Measurements from ENCODE around the gene ZDHHC19.
"Not testable (repeated sequence)": the region's sequence is repeated elsewhere in the genome, so short reads cannot be mapped to it uniquely, and the experiment has no call there.

Gene ZDHHC19

DNA sequence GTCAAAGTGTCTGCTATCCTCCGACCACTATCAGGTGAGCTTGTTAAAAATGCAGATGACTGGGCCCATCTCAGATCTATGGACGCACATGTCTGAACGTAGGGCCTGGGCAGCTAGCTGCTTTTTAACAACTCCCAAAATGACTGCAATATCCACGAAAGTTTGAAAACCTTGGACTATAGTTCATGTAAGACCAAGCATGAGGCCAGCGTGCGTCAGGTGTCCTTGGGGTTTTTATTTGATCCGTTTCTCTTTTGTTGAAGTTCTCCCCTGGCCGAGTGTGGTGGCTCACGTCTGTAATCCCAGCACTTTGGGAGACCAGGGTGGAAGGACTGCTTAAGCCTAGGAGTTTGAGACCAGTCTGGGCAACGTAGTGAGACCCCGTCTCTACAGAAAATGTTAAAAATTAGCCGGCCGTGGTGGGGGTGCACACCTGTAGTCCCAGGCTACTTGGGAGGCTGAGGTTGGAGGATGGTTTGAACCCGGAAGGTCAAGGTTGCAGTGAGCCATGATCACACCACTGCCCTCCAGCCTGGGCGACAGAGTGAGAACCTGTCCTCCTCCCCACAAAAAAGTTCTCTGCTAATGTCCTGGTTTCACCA, 14.7 kb upstream of the ZDHHC19 start:
- DNase-seq (ENCODE audit: low spot score) (no peak), FAIRE-seq (no peak)

DNA sequence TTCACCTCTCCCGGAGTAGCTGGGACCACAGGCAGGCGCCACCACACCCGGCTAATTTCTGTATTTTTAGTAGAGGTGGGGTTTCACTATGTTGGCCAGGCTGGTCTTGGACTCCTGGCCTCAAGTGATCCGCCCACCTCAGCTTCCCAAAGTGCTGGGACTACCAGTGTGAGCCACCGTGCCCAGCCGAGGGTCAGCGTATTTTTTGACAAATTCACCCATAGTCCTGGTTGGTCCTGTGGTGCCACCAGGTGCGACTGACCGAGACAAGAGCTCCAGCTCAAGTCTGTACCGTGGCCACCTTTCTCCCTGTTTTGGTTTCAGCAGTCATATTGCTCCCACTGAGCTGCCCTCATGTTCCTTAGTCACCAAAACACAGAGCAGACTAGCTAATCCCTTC, 13.9 kb upstream of the ZDHHC19 start:
- FAIRE-seq (no peak), DNase-seq (ENCODE audit: low spot score) (no peak)

DNA sequence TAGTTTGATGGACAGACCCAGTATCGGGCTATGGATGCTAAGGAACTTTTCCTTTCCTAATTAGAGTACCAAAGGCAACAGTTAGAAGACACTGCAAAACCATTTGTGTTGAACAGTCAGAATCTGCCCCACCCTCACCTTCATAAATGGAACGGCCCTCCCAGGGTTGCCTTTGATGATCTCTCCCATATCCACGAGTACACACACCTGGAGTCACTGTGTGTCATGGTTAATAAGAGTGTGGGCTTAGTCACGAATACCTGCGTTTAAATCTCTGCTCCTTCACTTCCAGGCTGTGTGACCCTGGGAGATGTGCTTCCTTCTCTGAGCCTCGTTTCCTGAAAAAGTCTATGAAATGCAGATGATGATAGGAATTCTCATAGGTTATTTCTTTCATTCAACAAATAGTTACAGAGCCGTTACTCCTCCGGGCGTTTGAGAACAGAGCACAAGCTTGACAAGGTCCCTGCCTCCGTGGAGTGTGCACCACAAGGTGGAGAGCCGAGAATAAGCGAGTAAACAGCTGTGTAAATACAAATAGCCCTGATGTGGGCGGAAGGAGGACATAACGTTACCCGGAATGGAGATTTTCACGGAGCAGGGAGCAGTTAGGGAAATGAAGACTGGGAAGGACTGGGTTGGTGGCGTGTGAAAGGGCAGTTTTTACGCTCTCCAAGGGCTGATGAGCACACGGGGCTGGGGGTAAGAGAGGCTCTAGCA, 11.8 kb upstream of the ZDHHC19 start:
- FAIRE-seq: no peak
- no peak for DNase-seq (ENCODE audit: low spot score)

DNA sequence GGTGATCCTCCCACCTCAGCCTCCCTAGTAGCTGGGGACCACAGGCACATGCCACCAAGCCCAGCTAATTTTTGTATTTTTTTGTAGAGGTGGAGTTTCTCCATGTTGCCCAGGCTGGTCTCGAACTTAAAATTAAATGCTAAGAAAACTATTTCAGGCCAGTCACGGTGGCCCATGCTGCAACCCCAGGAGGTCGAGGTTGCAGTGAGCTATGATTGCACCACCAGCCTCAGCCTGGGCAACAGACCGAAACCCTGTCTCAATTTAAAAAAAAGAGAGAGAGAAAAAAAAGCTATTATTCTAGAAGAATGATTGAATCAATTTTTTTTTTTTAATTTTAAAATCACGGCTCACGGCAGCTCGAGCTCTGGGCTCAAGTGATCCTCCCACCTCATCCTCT, 9.8 kb upstream of the ZDHHC19 start:
- FAIRE-seq: no peak
- no peak for DNase-seq (ENCODE audit: low spot score)

DNA sequence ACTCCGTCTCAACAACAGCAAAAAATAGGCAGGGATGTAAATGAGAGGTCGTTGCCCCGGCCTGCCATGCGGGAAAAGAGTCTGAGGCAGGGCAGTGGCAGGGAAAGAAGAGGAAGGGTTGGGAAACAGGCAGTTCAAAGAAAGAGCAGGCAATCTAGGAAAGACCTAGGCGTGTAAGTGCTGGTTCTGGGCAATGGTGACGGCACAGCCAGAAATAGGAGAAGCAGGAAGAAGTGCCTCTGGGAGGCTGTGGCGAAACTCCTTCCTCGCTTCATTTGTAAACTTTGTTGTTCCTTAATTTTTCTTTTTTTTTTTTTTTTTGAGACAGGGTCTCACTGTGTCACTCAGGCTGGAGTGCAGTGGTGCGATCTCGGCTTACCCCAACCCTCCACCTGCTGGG, 9.4 kb upstream of the ZDHHC19 start:
- DNase-seq (ENCODE audit: low spot score) (no peak), FAIRE-seq (no peak)

DNA sequence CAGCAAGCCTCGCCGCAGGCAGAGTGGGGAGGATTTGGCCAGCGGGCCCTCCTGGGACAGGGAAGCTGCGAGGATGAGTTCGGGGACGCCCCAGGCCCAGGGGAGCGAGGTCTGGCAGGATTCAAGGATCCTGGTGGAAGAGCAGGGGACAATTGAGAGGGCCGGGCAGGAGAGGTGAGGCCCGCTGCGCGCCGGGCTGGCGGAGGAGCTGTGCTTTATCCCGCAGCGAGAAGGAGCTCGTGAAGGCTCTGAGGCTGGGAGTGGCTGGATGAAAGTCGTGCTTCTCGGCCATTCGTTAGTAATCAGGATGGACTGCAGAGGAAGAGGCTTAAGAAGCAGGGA, 8.7 kb upstream of the ZDHHC19 start:
- DNase-seq (ENCODE audit: low spot score) (no peak), FAIRE-seq (no peak)

DNA sequence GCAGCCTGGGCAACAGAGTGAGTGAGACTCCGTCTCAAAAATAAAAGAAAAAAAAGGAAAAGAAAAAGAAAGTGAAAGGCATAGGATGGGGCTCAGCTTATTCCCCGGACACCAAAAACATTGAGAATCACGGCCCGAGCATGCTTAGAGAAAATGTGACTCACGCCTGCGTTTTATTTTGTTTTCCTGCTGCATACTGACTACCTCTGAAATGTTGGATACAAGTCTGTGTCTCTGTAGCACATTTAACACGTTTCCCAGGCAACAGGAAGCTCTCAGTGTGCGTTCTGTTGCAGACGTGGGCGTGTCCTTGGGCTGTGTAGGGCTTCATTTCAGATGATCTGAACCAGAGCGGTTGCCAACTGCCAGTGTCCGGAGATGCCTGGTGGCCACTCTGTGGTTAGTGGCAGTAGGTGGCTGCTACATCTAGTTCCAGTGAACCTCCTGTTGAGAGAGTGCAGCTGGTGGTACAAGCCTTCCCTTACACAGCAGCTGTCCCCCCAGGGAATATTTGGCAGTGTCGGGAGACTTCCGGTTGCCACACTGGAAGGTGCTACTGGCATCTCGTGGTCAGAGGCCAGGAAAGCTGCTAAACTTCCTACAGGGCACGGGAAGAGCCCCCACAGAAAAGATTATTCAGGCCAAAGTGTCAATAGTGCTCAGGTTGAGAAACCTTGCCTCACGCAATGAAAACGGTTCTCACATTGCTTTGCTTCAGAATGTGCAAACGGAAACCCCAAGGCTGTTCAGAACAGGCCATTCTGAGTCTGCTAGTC, 8.2 kb upstream of the ZDHHC19 start:
- FAIRE-seq: no peak

DNA sequence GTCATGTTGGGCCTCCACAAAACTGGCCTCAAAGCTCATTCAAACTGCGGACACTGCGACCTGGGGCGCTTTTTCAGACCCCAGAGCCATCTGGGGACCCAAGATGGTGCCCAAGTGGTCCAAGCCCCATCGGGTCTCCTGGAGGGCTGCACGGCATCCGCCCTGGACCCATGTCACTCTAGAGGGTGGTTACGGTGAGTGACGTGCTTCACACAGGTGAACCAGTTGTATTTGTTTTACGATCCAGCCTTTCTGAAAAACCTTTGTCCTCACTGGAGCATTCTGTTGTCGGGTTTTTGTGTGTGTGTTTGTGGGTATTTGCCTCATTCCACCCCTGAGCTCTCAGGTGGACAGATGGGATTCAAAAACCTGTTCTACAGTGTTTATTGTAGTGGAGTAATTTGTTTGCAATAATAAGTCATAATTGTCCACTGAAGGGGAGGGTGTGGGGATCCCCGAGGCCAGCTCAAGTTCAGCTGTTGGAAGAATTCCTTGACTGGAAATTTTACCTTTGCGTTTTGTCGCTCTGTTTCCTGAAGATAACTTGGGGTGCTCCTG, 7.0 kb upstream of the ZDHHC19 start:
- no peak for FAIRE-seq
- DNase-seq (ENCODE audit: low spot score): no peak

More for the DNA sequence above, 8.2 kb upstream of the ZDHHC19 start:
- DNase-seq (ENCODE audit: low spot score): peak; percentile 27

DNA sequence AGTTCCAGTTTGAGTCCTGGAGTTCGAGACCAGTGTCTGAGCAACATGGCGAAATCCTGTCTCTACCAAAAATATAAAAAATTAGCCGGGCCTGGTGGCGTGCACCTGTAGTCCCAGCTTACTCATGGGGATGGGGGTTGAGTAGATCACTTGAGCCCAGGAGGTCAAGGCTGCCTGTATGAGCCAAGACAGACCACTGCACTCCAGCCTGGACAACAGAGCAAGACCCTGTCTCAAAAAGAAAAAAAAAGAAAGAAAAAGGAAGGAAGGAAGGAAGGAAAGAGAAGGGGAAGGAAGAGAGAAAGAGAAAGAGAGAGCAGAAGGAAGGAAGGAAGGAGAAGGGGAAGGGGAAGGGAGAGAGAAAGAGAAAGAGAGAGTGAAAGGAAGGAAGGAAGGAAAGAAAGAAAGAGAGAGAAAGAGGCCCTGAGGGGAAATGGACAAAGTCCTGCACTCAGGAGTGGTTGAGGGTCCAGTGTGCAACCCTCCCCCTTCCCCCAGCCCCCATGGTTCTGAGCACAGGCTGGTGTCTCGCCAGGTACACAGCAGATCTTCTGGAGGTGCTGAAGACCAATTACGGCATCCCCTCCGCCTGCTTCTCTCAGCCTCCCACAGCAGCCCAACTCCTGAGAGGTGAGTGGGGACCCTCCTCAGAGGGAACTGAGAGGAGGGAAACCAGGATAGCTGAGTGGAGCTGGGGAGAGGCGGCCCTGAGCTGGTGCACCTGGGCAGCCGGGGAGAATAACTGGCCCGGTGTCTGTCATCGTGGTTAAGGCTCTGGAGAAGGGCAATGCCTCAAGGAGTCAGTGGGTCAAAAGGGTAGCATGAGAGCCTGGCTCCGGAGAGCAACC, 6.3 kb upstream of the ZDHHC19 start:
- FAIRE-seq: no peak

DNA sequence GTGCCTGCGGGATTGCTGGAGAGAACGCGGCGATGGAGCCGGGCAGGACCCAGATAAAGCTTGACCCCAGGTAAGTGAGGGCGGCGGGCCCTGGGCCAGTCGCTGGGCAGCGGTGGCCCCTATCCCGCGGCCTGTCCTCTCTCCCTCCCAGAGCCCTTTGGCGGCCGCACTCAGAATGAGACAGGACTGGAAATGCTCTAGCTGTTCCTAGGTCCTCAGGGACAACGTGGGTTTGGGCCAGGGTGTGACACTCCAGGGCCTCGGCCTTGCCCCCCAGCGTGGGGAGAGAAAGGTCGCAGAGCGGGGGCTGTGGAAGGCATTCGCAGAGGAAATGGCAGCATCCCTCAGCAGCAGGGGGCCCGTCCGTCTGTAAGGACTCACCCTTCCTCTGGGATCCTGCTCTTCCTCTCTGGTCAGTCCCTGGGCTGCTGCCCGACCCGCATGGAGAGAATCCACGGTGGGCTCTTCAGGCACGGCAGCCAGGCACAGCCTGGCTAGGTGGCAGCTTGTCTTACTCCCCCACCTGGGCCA, 5.5 kb upstream of the ZDHHC19 start:
- DNase-seq (ENCODE audit: low spot score) (no peak), FAIRE-seq (no peak)

More for the DNA sequence above, 6.3 kb upstream of the ZDHHC19 start:
- DNase-seq (ENCODE audit: low spot score): no peak

DNA sequence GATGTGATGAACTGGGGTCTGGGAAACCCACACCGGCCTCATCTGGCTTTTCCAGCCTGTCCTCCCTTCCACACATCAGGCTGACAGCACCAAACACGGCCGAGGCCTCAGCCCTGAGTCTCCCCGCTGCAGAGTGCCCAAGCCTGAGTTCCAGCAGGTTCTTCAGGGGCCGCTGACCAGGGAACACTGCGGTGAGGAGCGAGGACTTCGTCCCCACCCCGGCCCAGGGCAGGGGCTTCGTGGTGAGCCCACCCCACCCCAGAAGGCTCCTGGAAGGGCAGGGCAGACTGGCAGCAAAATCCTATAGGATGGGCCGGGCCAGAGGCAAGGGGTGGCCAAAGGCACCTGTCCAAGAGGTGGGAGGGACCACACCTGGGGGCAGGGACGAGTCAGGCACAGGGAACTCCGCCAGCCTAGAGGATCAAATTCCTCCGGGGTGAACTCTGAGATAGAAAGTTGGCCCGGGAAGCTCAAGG, 4.9 kb upstream of the ZDHHC19 start, which contains the start of gene SLC51A:
TSS of gene SLC51A (plus strand) at position 446 of the 476 bp plus-strand sequence. CDS start 179 bp downstream, outside the sequence.
- FAIRE-seq (no peak), DNase-seq (ENCODE audit: low spot score) (no peak)

DNA sequence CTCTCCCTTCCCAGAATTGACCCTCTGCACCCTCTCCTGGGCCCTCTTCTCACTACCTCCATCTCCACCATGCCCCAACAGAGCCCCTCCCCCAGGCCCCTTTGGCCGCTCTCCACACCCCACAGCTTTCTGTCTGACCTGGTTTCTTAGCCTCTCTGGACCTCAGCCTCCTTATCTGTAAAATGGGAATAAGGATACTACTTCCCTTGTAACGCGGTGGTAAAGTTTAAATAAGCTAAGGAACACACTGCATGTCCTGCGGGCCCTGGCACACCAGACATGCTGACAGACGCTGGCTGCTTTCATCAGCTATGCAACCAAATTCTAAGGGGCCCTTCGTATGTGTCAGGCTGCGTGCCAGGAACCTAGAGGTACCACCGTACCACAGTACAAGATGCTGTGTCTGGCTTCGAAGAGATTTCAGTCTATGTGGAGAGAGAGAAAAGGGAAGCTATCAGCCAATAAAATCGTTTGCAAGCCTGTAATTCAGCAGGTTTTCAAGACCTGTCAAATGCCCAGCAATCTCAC, 4.4 kb upstream of the ZDHHC19 start:
- FAIRE-seq: no peak

DNA sequence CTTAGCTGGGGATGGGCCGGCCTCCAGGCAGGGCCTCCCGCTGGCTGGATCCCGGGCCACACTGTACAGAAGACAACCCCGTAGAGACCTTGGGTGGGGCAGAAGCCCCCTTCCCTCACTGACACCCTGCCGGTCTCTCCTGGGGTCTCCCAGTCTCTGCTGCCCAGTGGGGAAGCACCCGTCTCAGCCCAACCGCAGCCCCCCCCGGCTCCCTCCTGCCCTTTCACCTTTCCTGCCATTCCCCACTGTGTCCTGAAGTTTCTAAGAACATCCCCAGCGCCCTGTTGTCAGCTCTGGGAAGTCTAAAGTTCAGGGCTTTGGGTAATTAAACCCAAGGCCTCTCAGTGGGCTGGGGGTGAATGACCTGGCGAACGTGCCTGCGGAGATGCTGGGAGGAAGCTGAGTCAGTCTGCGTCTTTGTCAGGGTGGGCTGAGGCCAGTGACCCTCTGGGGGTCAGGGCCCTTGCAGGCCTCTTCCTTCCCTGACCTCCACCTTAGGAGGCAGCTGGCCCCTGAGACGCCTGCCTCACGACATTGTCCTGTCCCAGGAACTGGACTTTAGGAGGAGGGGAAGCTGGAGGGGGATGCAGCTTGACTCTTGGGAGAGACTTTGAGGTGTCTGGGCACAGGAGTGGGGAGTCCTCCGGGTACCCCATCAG, 3.7 kb upstream of the ZDHHC19 start:
- no peak for DNase-seq (ENCODE audit: low spot score)
- no peak for FAIRE-seq

More for the DNA sequence above, 4.4 kb upstream of the ZDHHC19 start:
- no peak for DNase-seq (ENCODE audit: low spot score)

DNA sequence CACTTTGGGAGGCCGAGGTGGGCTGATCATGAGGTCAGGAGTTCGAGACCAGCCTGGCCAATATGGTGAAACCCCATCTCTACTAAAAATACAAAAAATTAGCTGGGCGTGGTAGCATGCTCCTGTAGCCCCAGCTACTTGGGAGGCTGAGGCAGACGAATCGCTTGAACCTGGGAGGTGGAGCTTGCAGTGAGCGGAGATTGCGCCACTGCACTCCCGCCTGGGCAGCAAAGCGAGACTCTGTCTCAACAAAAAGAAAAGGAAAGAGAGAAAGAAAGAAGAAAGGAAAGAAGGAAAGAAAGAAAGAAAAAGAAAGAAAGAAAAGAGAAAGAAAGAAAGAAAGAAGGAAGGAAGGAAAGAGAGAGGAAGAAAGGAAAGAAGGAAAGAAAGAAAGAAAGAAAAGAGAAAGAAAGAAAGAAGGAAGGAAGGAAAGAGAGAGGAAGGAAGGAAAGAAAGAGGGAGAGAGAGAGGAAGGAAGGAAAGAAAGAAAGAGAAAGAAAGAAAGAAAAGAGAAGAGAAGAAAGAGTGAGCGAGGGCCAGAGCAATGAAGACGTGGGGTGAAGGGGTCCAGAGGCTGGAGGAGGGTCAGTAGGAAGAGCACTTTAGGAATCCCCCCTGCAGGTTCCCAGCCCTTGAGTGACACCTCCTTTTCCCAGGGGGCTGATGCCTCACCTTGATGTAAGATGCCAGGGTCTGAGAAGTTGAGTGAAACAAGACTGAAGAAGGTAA, 1.1 kb downstream of the ZDHHC19 start:
- not testable (repeated sequence) for DNase-seq (ENCODE audit: low spot score); FAIRE-seq

DNA sequence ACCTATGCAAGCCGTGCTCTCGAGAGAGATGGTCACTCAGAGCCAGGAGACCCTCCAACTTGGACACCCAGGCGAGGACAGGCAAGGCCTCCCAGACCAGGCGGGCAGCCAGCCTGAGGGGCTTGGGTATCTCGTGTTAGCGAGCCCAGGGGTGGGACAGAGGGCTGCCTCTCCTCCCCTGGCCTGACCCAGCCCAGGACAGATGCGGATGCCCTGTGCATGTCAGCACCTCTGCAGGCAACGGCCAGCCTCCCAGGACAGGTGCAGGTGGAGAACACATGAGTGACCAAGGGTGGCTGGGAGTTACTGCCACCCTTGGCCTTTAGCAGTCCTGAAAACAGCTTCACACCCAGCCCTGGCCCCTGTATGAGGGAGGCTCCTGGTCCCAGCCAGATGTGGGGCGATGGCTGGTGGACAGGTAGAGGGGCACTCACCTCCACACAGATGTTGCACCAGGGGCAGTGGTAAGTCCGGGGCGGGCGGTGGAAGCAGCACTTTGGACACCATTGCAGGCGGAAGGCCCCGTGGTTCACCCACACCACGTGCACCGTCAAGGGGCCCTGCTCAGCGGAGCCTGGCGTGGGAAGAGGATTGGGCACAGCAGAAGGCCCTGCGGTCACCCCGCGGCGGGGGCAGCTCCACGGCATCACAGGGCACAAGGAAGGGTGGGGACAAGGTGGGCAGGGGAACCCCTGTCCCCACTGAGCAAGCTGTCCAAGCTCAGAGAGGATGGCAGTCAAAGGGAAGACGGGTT, 2.1 kb downstream of the ZDHHC19 start:
- FAIRE-seq: no peak

DNA sequence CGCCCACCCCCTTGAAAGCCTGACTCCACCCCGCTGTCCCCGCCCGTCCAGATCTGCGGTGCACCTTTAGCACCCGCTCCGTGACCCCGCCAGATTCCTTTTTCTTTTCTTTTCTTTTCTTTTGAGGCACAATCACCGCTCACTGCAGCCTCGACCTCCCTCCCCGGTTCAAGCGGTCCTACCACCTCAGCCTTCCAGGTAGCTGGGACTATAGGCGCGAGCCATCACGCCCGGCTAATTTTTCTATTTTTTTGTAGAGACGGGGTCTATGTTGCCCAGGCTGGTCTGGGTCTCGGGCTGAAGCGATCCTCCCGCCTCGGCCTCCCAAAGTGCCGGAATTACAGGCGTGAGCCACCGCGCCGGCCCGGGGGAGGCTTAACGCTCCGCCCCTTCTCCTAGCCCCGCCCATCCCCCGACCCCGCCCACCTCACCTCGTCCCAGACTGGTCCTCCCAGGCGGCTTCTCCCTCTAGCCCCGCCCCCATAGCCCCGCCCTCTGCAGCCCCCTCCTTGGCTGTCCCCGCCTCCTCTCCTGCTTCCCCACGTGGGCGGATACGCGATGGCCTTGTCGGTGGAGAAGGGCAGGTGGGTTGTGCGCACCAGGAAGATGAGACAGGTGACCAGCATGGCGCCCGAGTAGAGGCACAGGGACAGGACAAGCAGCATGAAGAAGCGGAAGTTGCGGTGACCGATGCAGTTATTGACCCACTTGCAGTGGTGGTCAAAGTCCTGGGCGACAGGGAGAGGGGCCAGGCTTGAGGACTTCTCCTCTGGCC, 3.2 kb downstream of the ZDHHC19 start:
- DNase-seq (ENCODE audit: low spot score): no peak
- FAIRE-seq: no peak

More for the DNA sequence above, 2.1 kb downstream of the ZDHHC19 start:
- no peak for DNase-seq (ENCODE audit: low spot score)

DNA sequence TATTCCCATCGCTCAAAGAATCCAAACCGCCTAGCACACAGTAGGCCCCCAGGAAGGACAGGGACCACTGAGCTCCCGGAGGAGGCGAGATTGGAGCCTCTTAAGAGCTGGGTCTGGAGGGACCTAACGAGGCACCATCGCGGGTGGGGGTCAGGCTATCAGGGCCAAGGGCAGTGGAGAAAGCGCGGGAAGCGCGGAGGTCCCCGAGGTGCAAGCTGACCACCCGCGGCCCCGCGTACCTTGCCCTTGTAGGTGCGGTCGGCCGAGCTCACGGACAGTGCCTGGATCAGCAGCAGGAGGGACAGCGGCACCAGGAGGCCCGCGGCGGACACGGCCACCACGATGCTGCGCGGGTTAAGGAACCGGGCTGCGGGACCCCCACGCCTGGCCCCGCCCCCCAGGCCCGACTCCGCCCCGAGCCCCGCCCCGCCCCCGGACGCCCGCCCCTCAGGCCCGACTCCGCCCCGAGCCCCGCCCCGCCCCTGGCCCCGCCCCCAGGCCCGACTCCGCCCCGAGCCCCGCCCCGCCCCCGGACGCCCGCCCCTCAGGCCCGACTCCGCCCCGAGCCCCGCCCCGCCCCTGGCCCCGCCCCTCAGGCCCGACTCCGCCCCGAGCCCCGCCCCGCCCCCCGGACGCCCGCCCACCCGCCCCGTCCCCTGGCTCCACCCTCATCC, 3.9 kb downstream of the ZDHHC19 start:
- FAIRE-seq: no peak
- peak; percentile 44 for DNase-seq (ENCODE audit: low spot score)
